Neural cell (in vitro differentiated cells): ENCODE measurements around the gene OR51A2.

ENCODE experiments used
- EZH2 ChIP-seq: fragments of 200-600, 300-800 bp; shearing (Covaris generic), sonication (generic); IDR thresholded peaks from 2 replicates; pipeline ENCODE4 v1.6.1; 2014; ENCODE audit warnings: antibody characterized with exemption, low read length, borderline replicate concordance, mild to moderate bottlenecking; ENCODE audit not compliant: insufficient read depth, poor library complexity, severe bottlenecking
- POLR2AphosphoS5 ChIP-seq: IDR thresholded peaks from 2 replicates; pipeline ENCODE4 v1.6.1; 2012
- TF ChIP-seq, protein P1 (sequence below): fragments of 450-650 bp; IDR thresholded peaks from 2 replicates; pipeline ENCODE4 v1.5.1; 2014; ENCODE audit warnings: antibody characterized with exemption, mild to moderate bottlenecking, moderate library complexity; ENCODE audit not compliant: poor library complexity, severe bottlenecking

GRCh38 chr11:4926608-4927007, 28.9 kb downstream of the OR51A2 start:
- TF ChIP-seq POLR2AphosphoS5 (no peak), EZH2 (no peak)
- TF ChIP-seq, protein P1, sequence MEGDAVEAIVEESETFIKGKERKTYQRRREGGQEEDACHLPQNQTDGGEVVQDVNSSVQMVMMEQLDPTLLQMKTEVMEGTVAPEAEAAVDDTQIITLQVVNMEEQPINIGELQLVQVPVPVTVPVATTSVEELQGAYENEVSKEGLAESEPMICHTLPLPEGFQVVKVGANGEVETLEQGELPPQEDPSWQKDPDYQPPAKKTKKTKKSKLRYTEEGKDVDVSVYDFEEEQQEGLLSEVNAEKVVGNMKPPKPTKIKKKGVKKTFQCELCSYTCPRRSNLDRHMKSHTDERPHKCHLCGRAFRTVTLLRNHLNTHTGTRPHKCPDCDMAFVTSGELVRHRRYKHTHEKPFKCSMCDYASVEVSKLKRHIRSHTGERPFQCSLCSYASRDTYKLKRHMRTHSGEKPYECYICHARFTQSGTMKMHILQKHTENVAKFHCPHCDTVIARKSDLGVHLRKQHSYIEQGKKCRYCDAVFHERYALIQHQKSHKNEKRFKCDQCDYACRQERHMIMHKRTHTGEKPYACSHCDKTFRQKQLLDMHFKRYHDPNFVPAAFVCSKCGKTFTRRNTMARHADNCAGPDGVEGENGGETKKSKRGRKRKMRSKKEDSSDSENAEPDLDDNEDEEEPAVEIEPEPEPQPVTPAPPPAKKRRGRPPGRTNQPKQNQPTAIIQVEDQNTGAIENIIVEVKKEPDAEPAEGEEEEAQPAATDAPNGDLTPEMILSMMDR = no peak
